GM12878 (cell line): ENCODE results near the gene APEX1.

Experiments used
- E2F4 ChIP-seq: IDR thresholded peaks from 2 replicates; pipeline ENCODE4 v1.6.1; 2012; ENCODE audit warnings: low read depth, low read length, improper control_type of control experiment
- ELK1 ChIP-seq: IDR thresholded peaks from 2 replicates; pipeline ENCODE4 v1.6.1; 2012; ENCODE audit warnings: low read depth, low read length, improper control_type of control experiment
- EP300 ChIP-seq, 2 experiments: fragments of 150-350 bp in 1 of 2; IDR thresholded peaks; 2 replicates each; pipeline ENCODE4 v1.6.1; 2011 to 2012; ENCODE audit warnings: low read depth in 2 of 2, low read length in 2 of 2, borderline replicate concordance in 1 of 2, improper control_type of control experiment in 1 of 2, inconsistent platforms in 1 of 2; ENCODE audit not compliant: control insufficient read depth in 1 of 2
- EZH2 ChIP-seq: IDR thresholded peaks from 2 replicates; pipeline ENCODE4 v1.6.1; 2012; ENCODE audit warnings: low read depth, mild to moderate bottlenecking, control low read depth, inconsistent platforms, low read length, borderline replicate concordance; ENCODE audit not compliant: control insufficient read depth
- MEF2A ChIP-seq: IDR thresholded peaks from 2 replicates; pipeline ENCODE4 v1.6.1; 2011; ENCODE audit warnings: low read depth, mild to moderate bottlenecking, low read length, moderate library complexity; ENCODE audit not compliant: insufficient read depth
- MTA2 ChIP-seq: fragments of 450-650 bp; IDR thresholded peaks from 2 replicates; pipeline ENCODE4 v1.6.1; 2016; ENCODE audit warnings: low read depth, mild to moderate bottlenecking, moderate library complexity
- POLR2A ChIP-seq: IDR thresholded peaks from 2 replicates; pipeline ENCODE4 v1.6.1; 2011; ENCODE audit warnings: low read depth, mild to moderate bottlenecking, low read length
- RCOR1 ChIP-seq: conservative IDR thresholded peaks from 2 replicates; pipeline ENCODE4 v1.6.1; 2012; ENCODE audit warnings: low read depth, low read length, improper control_type of control experiment
- SKIL ChIP-seq: fragments of 450-650 bp; IDR thresholded peaks from 2 replicates; pipeline ENCODE4 v1.6.1; 2017; ENCODE audit warnings: mild to moderate bottlenecking, low read depth, inconsistent platforms; ENCODE audit not compliant: poor library complexity, severe bottlenecking
- SMC3 ChIP-seq: IDR thresholded peaks from 2 replicates; pipeline ENCODE4 v1.6.1; 2011; ENCODE audit warnings: low read length, improper control_type of control experiment, borderline replicate concordance
- TAF1 ChIP-seq: IDR thresholded peaks from 2 replicates; pipeline ENCODE4 v1.6.1; 2011; ENCODE audit warnings: mild to moderate bottlenecking, low read depth, low read length, borderline replicate concordance
- TCF7 ChIP-seq: IDR thresholded peaks from 2 replicates; pipeline ENCODE4 v1.6.1; 2014; ENCODE audit warnings: antibody characterized with exemption, borderline replicate concordance
- ZNF687 ChIP-seq: fragments of 450-650 bp; IDR thresholded peaks from 2 replicates; pipeline ENCODE4 v1.6.1; 2017; ENCODE audit warnings: mild to moderate bottlenecking, moderate library complexity
- TF ChIP-seq, protein P1 (sequence below), 3 experiments: IDR thresholded peaks in 2 of 3; conservative IDR thresholded peaks in 1 of 3; 2 replicates each; pipeline ENCODE4 v1.5.1; 2011; ENCODE audit warnings: low read depth in 3 of 3, low read length in 3 of 3, mild to moderate bottlenecking in 3 of 3, control low read depth in 2 of 3, moderate library complexity in 2 of 3, inconsistent platforms in 1 of 3, mixed read lengths in 1 of 3; ENCODE audit not compliant: control insufficient read depth in 2 of 3, insufficient read depth in 1 of 3; ENCODE audit errors: extremely low read depth in 1 of 3

GRCh38 chr14:20454516-20455354 lies at the start of gene APEX1, which contains the start of gene OSGEP:
- TF ChIP-seq SMC3 (no peak; the same call in 1 of the 2 replicates), ELK1 (no peak), TCF7 (0 out of 2 replicates have a peak, but pooled peaks have one; percentile 0), MEF2A (no peak), RCOR1 (no peak), MTA2 (peak; percentile 34; the same call in 1 of the 2 replicates), ZNF687 (peak; percentile 71), EZH2 (no peak), POLR2A (peak; percentile 93), EP300 (IDR thresholded peaks at IDR 0.05; ENCODE audit: borderline replicate concordance in 1 of 2, control insufficient read depth in 1 of 2, low read depth in 2 of 2, low read length in 2 of 2) (peak in 1 of 2 experiments; percentile 63; a peak in 2 of 4 replicates), TAF1 (peak; percentile 86), SKIL (no peak), E2F4 (peak; percentile 74)
- TF ChIP-seq, protein P1, sequence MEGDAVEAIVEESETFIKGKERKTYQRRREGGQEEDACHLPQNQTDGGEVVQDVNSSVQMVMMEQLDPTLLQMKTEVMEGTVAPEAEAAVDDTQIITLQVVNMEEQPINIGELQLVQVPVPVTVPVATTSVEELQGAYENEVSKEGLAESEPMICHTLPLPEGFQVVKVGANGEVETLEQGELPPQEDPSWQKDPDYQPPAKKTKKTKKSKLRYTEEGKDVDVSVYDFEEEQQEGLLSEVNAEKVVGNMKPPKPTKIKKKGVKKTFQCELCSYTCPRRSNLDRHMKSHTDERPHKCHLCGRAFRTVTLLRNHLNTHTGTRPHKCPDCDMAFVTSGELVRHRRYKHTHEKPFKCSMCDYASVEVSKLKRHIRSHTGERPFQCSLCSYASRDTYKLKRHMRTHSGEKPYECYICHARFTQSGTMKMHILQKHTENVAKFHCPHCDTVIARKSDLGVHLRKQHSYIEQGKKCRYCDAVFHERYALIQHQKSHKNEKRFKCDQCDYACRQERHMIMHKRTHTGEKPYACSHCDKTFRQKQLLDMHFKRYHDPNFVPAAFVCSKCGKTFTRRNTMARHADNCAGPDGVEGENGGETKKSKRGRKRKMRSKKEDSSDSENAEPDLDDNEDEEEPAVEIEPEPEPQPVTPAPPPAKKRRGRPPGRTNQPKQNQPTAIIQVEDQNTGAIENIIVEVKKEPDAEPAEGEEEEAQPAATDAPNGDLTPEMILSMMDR (IDR thresholded peaks at IDR 0.05 in 2 of 3, conservative IDR thresholded peaks at IDR 0.05 in 1 of 3; ENCODE audit: control insufficient read depth in 2 of 3, extremely low read depth in 1 of 3, insufficient read depth in 1 of 3, low read depth in 3 of 3, low read length in 3 of 3), result no peak
